ENCODE data around the gene DNAH2.
"Not testable (repeated sequence)": the region's sequence is repeated elsewhere in the genome, so short reads cannot be mapped to it uniquely, and the experiment has no call there.

Gene DNAH2

DNA sequence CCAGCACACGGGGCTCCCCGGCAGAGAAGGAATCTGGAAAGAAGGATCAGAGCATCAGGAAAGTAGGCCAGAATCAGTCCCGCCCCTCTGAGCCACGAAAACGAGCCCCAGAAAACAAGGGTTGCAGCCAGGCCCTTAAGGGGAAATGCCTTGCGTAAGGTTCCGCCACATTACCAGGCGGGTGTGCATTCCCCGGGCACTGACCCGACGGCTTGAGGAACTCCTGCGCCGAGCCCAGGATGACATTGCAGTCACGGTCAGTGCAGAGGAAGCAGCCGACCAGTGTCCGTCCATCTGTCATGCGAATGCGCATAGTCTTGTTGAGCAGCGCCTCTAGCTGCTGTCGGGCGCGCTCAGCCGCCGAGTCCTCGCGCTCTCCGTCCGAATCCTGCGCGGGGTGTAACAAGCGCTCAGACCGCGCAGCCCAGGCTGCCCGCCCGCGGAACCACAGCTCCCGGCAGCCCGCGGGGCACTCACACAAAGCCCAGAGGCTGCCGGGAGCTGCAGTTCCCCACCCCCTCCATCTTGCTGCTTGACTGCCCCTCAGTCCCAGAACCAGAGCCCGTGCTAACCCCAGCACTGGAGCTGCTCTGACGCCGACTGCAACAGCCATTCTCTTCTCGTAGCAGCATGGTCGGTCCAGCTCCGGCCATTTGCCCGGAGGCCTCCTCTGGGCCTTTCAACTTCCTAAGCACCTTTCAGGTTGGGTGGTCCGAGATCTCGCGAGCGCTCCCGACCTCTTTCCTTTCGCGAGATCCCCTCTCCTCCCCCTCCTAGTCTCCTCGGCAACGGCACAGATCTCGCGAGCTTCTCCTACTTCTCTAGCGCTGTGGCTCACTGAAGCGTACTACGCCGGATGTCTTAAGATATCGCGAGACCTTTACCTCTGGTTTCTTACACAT is 139.5 kb downstream of the DNAH2 start, which contains the start of gene NAA38:
Gene NAA38 (minus strand): TSS at position 749 of the 902 bp plus-strand sequence. CDS start 96 bp downstream, at position 653.
- peak within 1 kb of the TSS; percentile 88 for H3K4me3 ChIP-seq (ENCODE audit: control insufficient read depth, low read depth, low read length)
- peak; percentile 100 for DNase-seq (ENCODE audit: low read depth)
- TF ChIP-seq, protein P1, sequence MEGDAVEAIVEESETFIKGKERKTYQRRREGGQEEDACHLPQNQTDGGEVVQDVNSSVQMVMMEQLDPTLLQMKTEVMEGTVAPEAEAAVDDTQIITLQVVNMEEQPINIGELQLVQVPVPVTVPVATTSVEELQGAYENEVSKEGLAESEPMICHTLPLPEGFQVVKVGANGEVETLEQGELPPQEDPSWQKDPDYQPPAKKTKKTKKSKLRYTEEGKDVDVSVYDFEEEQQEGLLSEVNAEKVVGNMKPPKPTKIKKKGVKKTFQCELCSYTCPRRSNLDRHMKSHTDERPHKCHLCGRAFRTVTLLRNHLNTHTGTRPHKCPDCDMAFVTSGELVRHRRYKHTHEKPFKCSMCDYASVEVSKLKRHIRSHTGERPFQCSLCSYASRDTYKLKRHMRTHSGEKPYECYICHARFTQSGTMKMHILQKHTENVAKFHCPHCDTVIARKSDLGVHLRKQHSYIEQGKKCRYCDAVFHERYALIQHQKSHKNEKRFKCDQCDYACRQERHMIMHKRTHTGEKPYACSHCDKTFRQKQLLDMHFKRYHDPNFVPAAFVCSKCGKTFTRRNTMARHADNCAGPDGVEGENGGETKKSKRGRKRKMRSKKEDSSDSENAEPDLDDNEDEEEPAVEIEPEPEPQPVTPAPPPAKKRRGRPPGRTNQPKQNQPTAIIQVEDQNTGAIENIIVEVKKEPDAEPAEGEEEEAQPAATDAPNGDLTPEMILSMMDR (conservative IDR thresholded peaks at IDR 0.05; ENCODE audit: control insufficient read depth, insufficient read depth, low read depth, low read length): peak; percentile 33

DNA sequence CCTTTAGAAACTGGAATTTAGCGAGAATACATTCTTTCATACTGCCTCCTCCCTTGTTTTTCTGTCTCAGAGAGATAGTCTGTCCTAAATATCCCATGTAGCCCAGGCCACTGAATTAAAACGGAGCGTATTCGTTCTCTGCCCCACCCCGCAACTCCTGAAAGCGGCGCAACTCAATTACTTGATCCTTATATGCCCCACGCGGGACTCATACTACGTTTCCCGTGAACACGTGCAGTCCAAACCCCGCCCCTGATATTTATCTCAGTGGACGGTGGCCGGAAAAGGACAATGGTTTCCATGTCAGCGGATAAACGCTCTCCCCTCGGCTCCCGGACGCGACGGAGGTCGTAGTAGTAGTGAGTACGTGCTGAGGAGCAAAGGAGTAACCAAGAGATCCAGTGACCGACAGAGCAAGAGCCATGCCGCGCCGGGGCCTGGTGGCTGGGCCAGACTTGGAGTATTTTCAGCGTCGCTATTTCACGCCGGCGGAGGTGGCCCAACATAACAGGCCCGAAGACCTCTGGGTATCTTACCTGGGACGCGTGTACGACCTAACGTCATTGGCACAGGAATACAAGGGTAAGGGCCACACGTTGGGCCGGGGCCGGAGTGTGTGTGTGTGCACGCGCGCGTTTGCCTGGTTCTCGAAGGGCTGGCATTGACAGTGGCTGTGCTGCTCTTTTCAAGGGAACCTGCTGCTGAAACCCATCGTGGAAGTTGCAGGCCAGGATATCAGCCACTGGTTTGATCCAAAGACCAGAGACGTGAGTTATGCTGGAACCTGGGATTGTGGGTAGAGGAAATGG is 140.4 kb downstream of the DNAH2 start, which contains the start of gene CYB5D1:
Gene CYB5D1 (plus strand): TSS at position 291 of the 809 bp plus-strand sequence. CDS start 132 bp downstream, at position 423.
- peak within 1 kb of the TSS; percentile 88 for H3K4me3 ChIP-seq (ENCODE audit: control insufficient read depth, low read depth, low read length)
- DNase-seq (ENCODE audit: low read depth): peak; percentile 93
- TF ChIP-seq, protein P1 (conservative IDR thresholded peaks at IDR 0.05; ENCODE audit: control insufficient read depth, insufficient read depth, low read depth, low read length): no peak

DNA sequence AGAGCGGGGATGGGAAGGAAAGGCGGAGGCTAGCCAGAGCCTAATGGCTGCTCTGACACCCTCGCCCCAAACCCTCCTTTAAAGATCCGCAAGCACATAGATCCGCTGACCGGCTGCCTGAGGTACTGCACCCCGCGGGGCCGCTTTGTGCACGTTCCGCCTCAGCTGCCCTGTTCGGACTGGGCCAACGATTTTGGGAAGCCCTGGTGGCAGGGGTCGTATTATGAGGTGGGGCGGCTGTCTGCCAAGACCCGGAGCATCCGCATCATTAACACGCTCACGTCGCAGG is 140.9 kb downstream of the DNAH2 start:
- peak overlapping the region; percentile 88 for H3K4me3 ChIP-seq (ENCODE audit: control insufficient read depth, low read depth, low read length)
- TF ChIP-seq, protein P1 (conservative IDR thresholded peaks at IDR 0.05; ENCODE audit: control insufficient read depth, insufficient read depth, low read depth, low read length): peak; percentile 41
- DNase-seq (ENCODE audit: low read depth): peak; percentile 48

DNA sequence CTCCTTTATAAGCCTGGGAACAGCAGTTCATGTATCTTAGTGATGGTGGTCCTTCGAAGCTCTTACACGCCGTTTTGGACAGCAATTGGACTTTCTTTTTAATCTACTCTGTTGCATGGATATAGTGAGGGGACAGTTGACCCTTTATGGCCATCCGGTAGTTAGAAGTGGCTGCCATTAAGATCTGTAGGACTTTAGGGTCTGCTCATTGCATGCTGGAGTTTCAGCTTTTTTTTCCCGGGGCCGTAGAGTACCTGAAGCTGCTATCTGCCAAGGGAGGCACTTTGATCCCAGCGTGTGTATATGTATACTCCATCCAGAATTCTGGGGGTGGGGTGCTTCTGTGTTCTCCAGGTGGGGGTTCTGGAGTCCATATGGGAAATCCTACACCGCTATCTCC is 141.5 kb downstream of the DNAH2 start:
- H3K4me3 ChIP-seq (ENCODE audit: control insufficient read depth, low read depth, low read length): peak overlapping the region; percentile 88
- TF ChIP-seq, protein P1 (conservative IDR thresholded peaks at IDR 0.05; ENCODE audit: control insufficient read depth, insufficient read depth, low read depth, low read length): no peak
- no peak for DNase-seq (ENCODE audit: low read depth)

DNA sequence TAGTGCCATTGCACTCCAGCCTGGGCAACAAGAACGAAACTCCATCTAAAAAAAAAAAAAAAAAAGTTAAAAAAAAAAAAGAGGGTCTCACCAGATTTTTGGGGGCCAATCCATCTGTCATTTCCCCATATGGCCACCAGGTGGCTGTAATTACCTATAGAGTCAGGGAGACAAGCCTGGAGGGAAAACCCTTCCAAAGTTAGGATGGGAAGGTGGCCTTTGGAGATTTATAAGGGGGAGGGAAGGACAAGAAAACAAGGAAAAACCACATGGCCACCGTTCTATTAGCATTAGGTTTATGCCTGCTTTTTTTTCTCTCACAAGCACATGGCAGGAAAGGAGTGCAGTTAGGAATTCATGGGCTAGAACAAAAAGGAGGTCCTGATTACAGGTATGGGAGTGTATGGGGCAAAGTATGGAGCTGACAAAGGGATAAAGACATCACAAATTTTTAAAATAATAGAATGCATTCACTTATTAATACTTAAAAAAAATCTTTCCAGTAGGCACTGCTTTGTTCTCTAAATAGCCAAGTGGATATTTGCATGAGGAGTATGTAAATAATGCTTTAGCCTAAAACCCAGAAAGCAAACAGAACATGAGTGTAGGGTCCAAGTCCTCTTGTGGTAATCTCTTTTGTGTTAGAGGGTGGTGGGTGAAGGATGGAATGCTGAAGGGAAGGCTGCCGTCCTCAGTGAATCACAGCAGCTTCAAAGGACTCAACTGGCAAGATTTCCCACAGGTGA is 145.3 kb downstream of the DNAH2 start:
- TF ChIP-seq, protein P1 (conservative IDR thresholded peaks at IDR 0.05; ENCODE audit: control insufficient read depth, insufficient read depth, low read depth, low read length): peak; percentile 69
- H3K4me3 ChIP-seq (ENCODE audit: control insufficient read depth, low read depth, low read length): no peak overlapping the region
- DNase-seq (ENCODE audit: low read depth): peak; percentile 66

DNA sequence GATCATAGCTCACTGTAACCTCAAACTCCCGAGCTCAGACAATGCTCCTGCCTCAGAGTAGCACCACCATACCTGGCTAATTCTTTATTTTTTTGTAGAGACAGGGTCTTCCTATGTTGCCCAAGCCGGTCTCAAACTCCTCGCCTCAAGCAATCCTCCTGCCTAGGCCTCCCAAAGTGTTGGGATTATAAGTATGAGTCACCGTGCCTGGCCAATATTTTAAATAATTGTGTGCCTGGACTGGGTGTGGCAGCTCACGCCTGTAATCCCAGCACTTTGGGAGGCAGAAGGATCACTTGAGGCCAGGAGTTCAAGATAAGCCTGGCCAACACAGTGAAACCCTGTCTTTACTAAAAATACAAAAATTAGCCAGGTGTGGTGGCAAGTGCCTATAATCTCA is 146.8 kb downstream of the DNAH2 start:
- H3K4me3 ChIP-seq (ENCODE audit: control insufficient read depth, low read depth, low read length); DNase-seq (ENCODE audit: low read depth): not testable (repeated sequence)
